ENCODE data around the gene CLCN4.

CLCN4 gene

DNA sequence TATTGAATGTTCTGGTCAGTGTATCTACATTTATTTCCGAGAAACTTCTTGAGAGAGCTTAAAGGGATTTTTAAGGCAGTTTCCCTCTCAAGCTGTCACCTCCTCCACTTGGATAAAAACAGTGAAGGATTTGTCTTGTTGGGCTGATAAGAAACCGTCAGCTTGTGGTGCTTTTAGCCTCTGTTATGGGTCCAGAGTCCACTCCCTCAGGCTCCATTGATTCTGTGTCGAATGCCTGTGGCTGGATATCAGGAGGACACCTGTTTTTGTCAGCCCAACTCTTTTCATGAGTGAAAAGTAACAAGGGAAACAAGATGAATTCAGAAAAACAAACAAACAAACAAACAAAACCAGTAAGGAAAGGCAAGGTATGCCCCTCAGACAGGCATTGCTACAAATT is 12.4 kb downstream of the CLCN4 start:
- DNase-seq, result no peak

DNA sequence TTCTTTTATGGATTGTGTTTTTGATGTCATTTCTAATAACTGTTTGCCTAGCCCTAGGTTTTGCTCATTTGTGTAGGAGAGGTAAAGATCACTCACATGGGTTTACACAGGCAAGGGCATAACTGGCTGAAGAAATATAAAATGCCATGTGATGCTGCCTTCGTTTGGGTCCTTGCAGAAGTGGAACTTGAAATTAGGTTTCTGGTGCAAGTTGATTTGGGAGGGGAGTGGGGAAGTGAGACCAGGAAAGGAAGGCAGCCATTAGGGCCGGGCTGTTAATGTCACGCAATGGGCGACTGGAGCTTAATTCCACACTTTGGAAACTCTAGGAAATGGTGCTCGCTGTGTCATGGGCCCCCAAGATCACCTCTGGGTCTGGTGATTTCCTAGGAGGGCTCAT is 14.5 kb downstream of the CLCN4 start:
- DNase-seq, result no peak

DNA sequence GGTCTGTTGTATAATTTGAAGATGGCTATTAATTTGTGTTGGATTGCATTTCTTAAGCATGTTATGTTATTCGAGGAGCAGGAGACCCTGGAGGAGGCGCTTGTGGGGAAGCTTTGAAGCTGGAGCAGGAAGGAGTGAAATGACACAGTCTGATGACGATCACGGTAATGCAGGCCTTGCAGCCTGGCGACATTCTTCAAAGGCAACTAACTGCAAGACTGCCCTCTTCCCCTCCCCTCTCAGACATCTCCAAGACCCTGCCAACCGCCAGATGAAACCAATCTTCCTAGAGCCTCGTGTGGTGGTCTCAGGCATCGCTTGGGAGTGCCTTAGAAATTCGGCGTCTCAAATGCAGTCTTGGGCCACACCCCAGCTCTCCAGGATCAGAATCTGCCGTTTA is 16.1 kb downstream of the CLCN4 start:
- no peak for DNase-seq

DNA sequence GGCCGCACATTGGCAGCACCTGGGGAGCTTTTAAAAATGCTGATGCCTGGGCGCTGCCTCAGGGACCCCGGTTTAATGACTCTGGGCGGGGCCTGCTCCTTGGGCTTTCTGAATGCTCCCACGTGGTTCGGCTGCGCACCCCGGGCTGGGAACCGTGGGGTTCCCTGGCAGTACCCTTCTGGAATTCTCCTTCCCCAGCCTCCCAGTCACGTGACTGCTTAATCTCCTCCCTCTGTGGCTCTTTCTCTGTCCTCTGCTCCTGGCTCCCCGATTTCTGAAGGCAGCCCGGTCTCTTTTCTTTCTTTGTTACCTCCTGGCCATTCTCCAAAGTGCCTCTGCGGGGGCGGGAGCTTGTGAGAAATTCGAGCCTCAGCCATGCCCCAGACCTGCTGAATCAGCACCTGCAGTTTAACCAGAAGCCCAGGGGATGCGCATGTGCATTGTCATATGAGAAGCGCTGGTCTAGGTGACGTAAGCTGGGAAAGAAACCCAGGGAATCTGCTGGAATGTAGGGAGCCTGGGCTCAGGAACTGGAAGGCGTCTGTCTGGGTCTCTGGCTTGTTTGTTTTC is 16.6 kb downstream of the CLCN4 start:
- DNase-seq, result no peak

DNA sequence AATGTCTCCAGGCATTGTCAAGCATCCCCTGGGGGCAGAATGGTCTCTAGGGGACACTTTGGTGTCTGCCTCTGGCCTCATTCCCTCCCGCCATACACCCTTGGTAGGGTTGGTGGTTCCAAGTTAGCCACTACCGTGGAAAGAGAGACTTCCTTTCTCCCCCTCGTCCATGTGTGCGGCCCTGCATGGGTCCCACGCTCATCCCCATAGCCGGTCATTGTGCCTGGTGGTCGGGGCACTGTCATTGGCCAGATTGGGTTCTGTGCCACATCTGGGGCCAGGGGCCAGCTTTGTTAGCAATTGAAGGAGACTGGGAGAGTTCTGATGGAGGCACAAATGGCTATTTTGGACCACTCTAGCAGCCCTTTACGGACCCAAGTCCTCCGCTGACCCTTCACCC is 17.3 kb downstream of the CLCN4 start:
- DNase-seq, result no peak

DNA sequence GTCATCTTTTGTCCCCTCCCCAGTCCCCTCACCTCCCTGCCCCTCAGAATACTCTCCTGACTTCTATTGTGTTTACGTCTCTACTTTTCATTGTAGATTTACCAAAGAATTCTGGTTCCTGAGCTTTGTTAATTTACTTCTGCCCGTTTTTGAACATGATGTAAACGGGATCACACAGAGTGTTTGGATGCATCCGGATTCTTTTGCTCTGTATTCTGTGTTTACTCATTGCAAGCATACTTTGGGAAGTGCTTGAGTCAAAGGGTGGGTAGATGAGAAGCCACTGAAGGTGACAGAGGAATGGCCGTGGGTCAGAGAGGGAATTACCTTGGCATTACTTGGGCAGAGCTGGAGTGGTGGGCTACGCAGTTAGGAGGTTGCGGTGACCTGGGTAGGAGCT is 18.0 kb downstream of the CLCN4 start:
- no peak for DNase-seq

DNA sequence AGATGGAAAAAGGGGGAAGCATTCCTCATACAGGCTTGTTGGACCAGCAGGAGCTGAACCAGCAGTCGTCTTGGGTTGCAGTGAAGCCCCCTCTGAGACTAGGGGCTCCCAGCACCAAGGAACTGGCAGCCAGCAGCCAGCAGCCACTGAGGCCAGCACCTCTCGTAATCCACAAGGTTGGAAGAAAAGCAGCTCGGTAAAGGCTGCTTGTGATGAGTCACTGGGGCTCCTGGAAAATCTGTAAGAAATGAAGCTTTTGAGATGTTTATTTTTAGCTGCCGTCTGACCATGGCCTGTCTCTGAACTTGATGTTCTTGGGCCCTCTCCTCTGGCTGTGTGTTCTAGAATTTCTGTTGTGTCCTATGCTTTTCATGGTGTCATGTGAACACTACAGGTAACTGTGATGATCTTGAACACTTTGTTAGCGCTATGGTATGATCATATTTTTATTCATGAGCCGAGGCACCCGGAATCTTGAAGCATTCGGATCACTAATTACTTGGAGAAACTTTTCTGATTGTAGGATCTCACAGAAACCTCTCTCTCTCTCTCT is 18.6 kb downstream of the CLCN4 start:
- no peak for DNase-seq

DNA sequence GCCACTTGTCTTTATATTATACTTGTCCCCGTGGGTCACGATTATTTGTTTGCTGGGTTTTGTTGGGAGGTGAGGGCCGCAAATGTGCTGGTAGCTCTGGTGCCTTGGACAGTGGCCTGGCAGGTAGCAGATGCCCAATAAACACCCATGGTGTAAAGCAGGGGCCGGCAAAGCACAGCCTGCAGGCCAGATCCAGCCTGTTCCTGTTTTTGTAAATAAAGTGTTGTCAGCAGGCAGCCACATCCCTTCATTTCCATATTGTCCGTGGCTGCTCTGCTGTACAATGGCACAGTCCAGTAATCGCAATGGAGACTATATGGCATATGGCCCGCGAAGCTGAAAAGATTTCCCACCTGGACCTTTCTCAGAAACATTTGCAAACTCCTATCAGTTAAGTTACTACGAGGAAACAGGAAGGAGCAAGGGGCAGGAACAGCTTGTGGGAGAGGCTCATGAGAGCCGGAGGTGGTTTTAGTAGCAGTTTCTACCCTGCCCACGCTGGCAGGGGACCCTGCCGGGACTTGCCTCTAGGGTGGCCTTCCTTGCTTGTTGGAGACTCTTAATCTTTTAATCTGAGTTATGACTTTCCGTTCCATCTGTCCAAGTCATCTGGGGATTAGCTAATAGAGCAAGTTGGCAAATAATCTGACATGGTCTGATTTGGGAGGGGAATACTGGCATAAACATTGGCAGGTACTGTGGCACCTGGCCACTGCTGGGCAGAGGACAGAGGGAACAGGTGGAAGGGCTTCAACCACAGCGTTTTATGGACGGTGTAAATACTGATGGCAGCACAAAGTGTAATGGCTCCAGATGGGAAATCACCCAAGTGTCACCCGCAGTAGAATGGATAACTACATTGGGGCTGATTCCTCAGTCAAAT is 19.6 kb downstream of the CLCN4 start:
- no peak for DNase-seq

DNA sequence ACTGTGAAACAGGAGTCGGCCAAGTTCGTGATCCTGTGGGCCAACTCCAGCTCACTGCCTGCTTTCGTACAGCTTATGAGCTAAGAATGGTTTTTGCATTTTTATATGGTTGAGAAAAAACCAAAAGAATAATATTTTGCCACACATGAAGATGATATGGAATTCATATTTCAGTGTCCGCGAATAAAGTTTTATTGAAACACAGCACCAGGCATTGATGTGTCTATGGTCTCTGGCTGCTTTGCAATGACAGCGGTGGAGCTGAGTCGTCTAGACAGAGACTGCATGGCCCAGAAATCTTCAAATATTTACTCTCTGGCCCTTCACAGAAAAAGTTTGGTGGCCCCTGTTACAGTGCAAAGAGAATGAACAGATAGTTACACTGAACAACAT is 20.2 kb downstream of the CLCN4 start:
- DNase-seq, result no peak

DNA sequence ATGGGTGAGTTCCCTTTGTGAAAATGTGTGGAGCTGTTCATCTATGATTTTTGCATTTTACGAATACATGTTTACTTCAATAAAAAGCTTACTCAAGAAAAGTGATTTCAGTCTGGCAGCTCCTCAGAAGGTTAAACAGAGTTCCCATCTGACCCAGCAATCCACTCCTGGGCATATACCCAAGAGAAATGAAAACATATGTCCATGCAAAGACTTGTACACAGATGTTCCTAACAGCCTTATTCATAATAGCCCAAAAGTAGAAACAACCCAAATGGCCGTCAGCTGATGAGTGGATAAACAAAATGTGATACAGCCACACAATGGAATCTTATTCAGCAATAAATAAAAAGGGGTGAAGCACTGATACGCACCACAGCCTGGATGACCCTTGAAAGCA is 20.8 kb downstream of the CLCN4 start:
- DNase-seq, result no peak

DNA sequence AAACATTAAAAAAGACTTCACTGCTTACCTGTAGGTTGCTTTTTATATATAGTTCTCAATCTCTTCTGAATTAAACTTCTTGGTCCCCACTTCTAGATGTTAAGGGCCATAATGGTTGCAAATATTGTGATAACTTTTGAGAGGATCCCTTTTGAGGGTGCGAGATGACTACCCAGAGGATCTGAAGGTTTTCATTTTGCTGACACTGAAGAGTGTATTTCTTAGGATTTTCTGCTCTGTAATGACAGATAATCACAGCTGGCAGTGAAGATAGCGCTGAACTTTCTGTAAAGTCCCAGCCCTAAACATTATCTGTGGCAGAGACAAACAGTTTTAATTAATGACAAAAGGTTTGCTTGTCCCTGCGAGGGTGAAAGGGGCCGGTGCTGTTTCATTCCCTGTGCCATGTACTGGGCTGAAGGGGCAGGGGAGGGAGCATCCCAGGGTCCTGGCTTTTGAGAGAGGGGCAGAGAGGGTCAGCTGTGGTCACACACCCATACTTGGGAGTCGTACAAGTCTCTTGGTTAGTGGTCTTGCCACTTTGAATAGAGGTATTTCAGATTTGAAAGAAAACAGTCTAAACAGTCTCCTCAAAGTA is 22.2 kb downstream of the CLCN4 start:
- no peak for DNase-seq

DNA sequence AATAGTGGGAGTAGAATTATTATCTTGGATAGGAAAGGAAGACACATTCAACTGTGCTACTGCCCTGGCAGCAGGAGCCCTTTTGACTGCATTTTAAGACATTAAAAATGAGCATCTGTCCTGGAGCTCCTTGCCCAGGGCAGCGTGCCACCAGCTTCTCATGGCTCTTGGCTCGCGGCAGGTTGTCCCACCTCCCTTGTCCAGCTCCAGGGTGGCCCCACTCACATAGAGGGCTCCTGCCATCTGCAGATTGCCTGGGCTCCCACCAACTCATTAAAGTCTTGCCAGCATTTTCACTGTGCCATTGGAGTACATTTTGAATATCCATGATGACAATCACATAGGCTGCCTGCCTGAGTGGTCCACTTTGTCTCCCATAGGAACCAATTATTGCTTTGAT is 27.0 kb downstream of the CLCN4 start:
- no peak for DNase-seq

DNA sequence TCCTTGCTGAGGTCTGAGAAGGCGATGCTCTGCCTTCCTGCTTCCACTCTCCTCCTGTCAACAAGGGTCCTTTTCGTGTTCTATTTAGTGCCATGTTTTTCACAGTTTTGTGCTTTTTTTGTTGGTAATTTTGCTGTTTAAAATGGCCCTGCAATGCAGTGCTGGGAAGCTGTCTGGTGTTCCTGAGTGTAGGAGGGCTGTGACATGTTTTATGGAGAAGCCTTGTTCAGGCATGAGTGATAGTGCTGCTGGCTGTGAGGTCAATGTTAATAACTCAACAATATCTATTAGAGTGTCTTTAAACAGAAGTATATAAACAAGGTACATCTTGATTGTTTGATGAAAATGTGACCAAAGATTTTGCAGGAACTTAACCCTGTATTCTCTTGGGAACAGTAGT is 27.6 kb downstream of the CLCN4 start:
- no peak for DNase-seq

DNA sequence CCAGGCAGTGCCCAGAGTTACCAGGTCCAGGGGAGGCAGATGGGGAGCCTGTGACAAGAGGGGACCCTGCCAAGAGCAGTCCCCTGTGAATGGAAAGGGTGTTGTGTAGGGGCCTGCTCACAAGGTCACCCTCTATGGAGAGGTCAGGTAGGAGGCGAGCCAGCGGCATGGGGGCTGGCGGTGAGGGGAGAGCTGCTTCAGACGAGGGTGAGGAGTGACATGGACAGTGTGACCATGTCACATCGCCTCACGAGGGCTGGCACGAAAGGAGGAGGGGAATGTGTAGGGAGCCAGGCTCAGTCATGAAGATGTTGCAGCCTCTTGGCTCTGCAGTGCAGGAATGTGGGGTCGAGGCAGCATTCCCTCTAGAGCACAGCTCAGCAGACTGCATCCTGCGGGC is 29.6 kb downstream of the CLCN4 start:
- no peak for DNase-seq

DNA sequence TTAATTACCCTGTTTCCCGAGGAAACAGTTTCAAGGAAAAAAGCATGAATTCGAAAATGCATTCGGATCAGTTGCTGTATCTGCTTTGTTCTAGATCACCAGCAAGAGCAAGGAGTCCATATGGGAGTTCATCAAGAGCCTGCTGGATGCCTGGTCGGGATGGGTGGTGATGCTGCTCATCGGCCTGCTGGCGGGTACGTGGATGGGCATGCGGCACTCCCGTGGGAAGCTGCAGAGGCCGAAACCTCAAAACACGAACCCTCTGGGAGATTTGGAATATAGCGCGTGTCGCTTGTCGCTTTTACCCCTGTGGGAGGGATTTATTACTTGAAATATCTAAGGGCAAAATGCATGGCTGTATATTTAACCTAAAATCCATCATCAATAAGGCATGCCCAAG is 30.6 kb downstream of the CLCN4 start:
- DNase-seq, result no peak

DNA sequence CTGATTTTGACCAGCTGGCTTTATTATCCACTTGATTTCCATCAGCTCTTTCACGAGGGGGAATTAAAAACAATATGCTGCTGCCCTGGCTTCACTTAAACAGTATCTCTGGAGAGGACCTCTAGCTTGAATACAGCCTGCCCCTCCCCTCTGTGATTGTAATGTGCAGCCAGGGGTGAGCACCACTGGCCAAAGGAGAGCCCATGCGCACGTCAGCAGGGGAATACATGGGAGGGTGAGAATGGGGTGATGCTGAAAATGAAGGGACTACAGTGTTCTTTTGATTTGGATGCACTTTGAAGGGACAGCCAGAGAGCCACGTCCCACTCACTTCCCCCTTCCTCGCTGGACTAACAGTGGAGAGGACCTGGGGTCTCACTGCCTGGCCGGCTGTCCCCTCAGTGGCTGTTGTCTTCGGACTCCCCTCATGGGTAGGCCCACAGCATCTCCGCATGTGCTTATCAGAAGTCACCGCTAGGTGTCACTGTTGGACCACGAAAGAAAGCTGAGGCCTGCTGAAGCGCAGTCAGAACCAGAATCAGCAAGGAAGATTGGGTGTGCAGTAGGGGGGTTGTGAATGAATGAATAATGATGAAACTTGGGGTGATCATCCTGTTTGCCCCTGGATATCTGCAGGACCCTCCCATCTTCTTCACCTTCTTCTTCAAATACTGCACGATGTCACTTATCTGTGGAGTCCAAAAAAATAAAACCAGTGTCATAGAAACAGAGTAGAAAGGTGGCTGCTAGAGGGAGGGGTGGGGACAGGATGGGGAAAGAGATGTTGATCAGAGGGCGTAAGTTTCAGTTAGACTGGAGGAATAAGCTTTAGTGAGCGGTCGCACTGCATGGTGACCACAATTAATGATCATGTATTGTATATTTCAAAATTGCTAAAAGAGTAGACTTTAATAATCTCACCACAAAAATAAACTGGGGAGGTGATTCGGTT is 32.8 kb downstream of the CLCN4 start:
- DNase-seq, result peak; percentile 56

DNA sequence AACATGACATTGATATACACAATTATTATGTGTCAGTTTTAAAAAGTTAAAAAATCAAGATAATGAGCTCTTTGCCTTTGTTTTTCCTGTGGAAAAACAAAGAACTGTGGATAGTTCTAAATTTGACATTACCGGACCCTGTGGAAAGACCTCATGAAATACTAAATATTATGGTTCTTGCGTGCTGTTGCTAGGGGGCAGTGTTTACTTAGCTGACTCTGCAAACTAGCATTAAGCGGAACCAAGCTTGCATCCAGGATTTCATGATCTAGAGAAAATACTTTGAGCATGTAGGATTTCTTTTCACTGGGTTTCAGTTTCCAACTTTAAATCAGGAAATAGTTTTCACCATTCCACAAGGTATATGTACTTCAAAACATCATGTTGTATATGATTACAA is 33.6 kb downstream of the CLCN4 start:
- DNase-seq, result no peak

DNA sequence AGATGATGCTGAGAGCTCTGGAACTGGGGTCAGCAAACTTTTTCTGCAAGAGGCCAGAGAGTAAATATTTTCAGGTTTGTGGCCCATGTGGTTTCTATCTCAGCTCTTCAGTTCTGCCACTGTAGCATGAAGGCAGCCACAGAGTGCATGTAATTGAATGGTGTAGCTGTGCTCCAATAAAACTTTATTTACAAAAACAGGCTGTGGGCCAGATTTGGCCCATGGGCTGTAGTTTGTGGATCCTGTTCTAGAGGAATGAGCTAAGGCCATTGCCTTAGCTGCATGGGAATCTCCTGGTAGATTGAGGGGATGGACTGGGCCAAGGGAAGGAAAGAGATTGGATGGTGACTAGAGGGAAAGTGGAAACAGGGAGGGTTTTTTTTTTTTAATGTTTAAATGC is 36.8 kb downstream of the CLCN4 start:
- no peak for DNase-seq

DNA sequence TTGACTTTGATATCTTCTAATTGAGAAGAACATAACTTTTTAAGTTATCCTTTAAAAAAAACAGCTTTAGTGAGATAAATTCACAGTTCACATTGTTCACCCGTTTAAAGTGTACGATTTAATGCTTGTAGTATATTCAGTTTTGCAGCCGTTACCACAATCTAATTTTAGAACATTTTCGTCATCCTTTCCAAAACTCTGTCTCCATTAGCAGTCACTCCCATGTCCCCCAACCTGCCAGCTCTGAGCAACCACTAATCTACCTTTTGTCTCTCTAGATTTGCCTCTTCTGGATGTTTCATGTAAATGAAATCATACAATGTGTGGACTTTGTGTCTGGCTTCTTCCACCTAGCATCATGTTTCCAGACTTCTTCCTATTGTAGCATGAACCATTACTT is 38.6 kb downstream of the CLCN4 start:
- DNase-seq, result no peak

DNA sequence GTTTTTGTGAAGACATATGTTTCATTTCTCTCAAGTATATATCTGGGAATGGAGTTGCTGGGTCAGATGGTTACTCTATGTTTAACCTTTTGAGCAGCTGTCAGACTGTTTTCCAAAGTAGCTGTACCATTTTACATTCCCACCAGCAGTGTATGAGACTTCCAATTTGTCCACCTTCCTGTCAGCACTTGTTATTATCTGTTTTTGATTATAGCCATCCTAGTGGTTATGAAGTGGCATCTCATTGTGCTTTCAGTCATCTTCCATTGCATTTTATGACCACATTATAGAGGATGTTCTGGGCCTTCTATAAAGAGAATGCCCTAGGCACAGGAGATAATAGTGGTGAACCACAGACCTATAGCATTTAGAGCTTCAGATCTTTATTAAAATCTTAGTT is 39.2 kb downstream of the CLCN4 start:
- DNase-seq, result no peak

DNA sequence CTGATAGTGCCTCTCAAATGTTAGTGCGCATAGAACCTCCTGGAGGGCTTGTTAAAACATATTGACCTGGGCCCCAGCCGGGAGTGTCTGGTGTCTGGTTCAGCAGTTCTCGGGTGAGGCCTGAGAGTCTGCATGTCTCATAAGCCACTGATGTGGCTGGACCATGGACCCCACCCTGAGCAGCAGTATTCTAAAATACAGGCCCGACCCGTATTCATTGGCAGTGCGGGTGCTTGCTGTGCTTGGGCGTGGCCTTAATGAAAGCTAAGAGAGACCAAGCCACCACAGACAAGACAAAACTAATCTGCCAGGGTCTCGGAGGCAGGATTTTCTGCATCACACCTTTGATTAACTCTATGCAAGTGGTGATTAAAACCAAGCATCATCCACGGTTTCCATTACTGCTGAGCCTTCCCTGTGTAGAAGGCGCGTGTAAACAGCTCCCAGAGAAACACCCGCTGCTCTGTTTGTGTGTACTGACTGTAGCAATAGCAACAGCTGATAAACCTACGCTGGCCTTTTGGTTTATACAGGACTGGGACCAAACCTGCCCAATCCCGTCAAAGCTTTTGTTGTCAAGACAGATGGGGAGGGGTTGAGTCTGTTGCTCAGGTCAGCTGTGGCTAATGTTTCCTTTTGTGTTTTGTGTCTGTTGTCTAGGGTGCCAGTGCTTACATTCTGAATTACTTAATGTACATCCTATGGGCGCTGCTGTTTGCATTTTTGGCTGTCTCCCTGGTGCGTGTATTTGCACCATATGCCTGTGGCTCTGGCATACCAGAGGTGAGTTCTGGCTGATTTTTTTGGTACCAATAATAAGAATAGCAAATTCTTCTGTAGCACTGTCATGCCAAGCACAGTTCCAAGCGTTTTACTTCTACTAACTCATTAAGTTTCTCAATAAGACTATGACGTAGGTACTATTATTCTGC is 40.8 kb downstream of the CLCN4 start:
- DNase-seq, result no peak

DNA sequence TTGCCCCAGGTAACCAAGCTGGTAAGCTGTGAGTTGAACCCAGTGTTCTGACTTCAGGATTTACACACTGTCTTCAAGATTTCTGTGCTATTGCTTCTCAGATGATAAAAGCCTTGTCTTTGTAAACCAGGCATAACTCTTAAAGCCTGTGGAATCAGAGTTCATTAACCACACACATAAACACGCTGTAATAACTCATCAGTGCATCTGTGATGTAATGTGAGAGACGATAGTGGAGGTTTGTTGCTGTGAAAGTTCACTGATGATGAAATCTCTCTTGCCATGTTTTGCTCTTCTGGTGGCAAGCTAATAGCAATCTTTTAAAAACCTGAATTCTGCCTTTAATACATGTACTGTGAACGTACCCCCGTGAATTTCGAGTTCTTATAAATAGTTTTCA is 41.5 kb downstream of the CLCN4 start:
- DNase-seq, result no peak
